Amniotic epithelial cell (primary cell): ENCODE measurements around the gene MRPL24.

Experiments
- DNase-seq: peaks from one replicate; pipeline ENCODE4 v3.0.0-alpha.2; 2010; ENCODE audit warnings: low read depth

The MRPL24 gene

GRCh38 chr1:156709757-156710489 lies 31.0 kb downstream of the MRPL24 start:
- DNase-seq = peak; percentile 41

- DNase-seq = no peak
These were observed 31.9 kb downstream of the MRPL24 start for GRCh38 chr1:156709031-156709430.

- DNase-seq = no peak
These were observed 32.6 kb downstream of the MRPL24 start for GRCh38 chr1:156708218-156708661.

GRCh38 chr1:156707417-156708217 lies 33.3 kb downstream of the MRPL24 start:
- peak; percentile 59 for DNase-seq

DNA sequence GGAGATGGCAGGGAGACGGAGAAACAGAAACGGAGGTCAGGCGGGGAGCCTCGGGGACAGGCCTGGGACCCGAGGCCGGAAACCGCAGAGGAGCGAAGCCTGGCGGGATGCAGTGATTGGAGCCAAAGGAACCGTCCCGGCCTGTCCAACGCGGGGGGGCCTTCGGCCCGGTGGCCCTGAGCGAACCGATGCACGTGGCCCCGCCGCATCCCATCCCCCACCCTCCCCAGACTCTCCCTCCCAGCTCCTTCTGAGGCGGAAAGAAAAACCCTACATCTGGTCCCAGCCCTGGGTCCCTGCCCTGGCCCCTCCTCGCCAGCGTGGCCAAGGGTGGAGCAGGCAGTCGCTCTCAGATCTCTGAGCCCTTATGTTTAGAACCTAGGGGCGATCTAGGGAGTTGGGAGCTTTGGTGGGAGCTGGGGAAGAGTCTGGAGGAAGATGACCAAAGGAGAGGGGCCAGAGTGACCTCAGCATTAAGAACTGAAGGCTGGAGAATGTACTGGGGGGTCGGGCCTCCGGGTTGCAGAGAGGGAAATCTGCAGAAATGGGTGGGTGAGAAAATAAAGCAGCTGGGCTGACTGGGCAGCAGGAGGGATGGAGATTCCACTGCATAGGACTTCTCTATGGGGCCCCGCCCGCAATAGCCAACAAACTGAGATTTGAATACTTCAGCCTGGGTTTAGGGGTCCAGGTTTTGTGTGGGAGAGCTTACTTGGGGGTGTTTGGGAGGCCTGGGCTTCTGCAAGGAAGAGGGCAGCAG lies 34.1 kb downstream of the MRPL24 start:
- peak; percentile 27 for DNase-seq

- peak; percentile 32 for DNase-seq
These were observed 34.8 kb downstream of the MRPL24 start for GRCh38 chr1:156705918-156706656.

GRCh38 chr1:156705321-156705917 lies 35.5 kb downstream of the MRPL24 start, which contains the start of gene CRABP2:
Gene CRABP2 (minus strand): TSS chr1:156705583. CDS start chr1:156705446, 137 bp downstream.
- peak; percentile 18 for DNase-seq

DNA sequence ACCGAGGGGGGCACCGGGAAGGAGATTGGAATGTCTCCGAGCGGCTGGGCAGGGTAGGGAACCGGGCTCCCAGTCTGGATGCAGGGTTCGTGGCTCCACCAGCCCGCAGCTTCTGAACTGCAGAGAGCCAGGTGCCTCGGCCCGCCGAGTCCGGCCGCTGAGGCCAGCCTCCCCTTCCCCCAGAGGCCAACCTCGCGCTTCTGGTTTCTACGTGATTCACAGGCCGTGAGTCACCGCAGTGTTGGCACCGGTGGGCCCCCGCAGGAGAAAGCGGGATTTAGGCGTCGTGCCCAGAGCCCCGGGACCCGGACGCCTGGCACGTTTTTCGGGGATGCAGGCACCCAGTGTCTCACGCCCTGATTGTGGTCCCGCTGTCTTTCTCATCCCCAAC lies 36.0 kb downstream of the MRPL24 start:
- peak; percentile 68 for DNase-seq

GRCh38 chr1:156704166-156704711 lies 36.6 kb downstream of the MRPL24 start:
- no peak for DNase-seq

DNA sequence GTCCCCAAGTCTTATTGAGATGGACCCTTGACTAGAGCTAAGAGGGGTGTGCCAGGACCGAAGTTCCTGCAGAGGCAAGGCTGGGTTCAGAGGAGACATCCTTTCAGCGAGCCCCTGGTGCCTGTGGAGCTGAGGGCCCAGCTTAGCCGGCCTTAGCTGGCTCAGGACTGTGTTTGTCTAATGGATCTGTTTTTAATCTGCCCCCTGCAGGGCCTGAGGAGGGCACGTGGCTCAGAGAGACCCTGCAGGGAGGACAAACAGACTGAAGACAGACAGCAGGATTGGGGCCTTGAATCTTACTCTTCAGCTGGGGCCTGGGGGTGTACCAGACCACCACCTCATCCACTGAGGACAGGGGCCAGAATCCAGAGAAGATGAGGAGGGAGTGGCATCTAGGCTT lies 37.1 kb downstream of the MRPL24 start:
- no peak for DNase-seq

- DNase-seq = no peak
These were observed 37.6 kb downstream of the MRPL24 start for GRCh38 chr1:156703336-156703735.

DNA sequence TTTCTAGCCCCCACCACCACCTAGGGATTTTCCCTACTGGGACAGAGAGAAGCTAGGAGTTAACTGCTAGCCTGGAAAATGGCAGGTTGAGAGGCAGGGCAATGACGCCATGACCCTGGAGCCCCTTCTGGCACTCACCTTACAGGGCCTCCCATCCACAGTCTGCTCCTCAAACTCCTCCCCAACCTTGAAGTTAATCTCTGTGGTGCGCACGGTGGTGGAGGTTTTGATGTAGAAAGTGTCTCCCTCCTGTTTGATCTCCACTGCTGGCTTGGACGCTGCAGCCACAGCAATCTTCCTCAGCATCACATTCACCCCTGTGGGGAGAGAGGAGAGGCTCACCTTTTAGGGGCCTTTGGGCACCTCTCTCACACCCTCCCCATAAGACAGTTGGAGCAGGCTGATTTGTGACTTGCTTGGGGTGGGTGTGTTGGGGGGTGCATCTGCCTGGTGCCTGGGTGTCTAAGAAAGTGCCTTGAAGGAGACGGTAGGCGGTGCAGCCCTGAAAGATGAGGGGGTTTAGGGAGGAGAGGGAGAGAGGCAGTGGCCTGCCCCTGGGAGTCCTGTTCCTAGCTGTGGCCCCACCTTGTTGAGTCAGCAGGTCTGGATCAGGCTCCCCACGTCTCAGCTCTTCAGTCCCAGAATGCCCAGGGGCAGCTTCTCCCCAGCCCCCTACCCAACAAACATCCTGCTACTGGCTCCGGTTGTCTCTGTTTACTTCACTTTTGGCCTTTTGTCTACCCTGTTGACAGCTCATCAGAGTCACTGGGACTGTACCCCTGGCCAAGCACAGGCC lies 40.0 kb downstream of the MRPL24 start:
- no peak for DNase-seq

DNA sequence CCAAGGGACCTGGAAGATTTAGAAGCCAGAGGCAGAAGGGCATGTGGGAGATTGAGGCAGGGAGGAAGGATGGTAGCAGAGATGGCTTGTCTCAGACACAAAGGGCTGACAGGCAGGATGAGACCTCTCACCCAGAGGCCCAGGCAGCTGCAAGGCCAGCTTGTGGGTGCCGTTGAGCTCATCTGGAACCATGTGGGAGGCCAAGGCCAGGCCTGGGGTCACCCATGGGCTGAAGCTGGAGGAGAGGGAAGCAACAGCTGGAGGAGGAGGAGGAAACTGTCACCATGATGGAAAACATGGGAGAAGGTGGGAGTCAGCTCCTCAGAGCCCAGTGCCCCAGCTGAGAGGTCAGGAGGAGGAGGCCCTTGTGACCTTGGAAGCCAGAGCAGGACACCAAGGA lies 41.9 kb downstream of the MRPL24 start:
- no peak for DNase-seq

DNA sequence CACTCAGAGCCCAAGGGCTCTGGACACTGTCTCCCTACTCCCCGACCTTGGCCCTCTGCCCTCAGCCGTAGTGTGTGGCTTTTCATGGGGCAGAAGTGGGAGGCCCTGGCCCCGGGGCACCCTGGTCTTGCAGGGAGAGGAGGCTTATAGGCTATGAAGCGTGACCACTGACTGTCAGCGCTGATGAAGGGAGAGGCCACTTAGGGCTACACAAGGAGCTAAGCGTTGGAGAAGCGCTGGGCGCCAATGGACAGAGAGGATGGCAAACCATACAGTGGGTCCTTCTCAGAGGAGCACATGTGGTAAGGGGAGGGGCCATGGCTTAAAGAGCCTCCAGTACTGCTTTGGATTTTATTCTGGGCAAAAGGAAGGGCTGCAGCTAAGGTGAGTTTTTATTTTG lies 43.4 kb downstream of the MRPL24 start:
- DNase-seq = no peak

GRCh38 chr1:156696755-156697154 lies 44.1 kb downstream of the MRPL24 start:
- DNase-seq = no peak

DNA sequence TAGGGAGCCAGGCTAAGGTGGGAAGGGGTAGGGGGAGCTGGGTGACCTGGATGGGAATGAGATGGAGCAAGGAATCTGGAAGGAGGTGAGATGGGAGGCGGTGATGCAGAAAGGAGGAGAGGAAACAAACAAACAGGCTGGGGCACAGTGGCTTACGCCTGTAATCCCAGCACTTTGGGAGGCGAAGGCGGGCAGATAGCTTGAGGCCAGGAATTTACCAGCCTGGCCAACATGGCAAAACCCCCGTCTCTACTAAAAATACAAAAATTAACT lies 46.3 kb downstream of the MRPL24 start:
- no peak for DNase-seq

DNA sequence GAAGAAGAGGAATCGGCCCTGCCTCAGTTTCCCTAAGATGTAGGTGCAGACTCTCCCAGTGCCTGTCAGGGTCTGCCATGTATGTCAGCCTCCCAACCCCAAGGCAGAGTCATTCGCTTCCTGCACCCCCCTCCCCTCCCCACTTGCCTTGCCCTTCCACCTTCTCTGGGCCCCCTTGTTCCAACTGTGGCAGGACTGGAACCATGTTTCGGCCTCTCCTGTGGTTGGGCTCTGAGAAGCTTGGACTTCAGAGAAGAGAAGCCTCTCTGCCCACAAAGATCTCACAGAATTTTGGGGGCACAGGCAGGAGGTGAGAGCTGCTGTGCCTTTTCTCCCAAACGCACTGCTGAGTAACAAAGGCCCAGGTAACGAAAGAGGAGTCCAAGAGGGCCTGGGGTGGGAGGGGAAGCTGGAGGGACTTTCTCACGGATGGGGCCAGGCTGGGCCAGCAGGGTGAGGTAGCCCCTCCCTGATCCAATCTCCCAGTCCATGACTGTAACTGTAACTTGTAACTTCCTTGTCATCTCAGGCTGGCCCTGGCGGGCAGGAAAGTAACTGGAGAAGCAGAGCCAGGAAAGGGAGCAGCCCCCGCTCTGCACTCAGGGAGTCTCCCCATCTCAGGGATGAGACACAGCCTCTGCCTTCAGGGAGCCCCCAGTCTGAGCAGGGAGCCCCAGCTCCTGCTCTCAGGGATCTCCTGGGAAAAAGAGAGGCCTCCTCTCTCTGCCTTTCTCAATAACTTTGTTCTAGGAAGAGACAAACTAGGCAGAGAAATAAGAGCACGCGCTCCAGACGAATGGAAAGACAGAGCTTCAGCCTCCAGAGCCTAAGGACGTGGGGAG lies 46.8 kb downstream of the MRPL24 start:
- DNase-seq = no peak

DNA sequence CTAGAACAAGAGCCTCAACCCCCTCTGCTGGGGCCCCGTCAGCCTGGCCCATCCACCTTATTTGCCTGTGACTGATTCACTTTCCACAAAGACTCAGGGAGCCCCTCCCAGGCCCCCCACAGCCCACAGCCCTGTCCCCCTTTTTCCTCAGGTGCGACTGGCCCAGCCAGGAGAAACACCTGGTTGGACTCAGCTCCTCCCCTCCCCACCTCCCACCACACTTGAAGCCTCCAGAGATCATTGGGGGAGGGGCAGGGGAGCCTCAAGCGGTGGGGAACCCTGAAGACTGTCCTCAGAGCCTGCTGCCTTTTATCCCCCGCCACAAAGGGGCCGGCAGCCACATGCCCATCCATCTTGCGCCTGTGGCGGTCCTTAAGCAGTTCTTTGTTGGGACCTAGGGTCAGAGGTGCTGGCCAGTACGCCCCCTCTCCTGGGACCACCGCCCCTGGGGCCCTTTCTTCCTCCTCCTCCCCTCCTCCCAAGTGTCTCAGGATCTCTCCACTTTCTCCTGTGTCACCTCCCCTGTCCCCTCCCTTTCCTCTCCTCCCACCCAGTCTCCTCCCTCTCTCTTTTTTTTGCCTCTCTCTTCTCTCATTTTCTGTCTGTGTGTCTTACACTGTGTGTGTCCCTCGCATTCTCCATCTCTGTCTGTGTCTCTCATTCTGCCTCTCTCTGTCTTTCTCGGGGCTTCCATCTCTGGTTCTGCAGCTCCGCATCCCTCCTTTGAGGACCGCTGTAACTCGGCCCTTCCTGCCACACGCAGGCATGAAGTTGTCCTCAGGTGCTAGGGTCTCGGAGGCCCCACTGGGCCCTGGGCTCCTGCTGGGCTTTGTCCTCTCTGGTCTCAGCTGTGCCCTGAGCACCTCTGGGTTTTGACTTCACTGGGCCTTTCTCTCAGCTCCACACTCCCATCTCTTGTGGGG lies 47.7 kb downstream of the MRPL24 start:
- DNase-seq = no peak
